Thoracic aorta (tissue), 2 donors: ENCODE data around the gene CDC23. TPM values are rescaled to one million over a fixed set of nuclear protein-coding genes. Genes with fewer than 3 reads are reported as not detected.
"Not testable (repeated sequence)": the region's sequence is repeated elsewhere in the genome, so short reads cannot be mapped to it uniquely, and the experiment has no call there.

Source experiments
- ATAC-seq: fragments of 150-250 bp; one replicate; pipeline ENCODE4 v1.8.0; 2017; ENCODE audit warnings: low read depth; ENCODE audit not compliant: insufficient number of reproducible peaks, low FRiP score
- DNase-seq: peaks from one replicate; pipeline ENCODE4 v3.0.0-alpha.2; 2020; ENCODE audit warnings: low spot score
- H3K27ac ChIP-seq, 2 donors: fragments of 200-600 bp; sonication (generic); 1 replicate in 1 of 2; 2 replicates in 1 of 2; pipeline ENCODE4 v1.5.1; 2016; ENCODE audit warnings: mild to moderate bottlenecking in 2 of 2, moderate library complexity in 2 of 2
- H3K27me3 ChIP-seq: fragments of 200-600 bp; sonication (generic); replicated peaks from 2 replicates; pipeline ENCODE4 v1.6.0; 2016; ENCODE audit warnings: mild to moderate bottlenecking; ENCODE audit not compliant: insufficient read depth
- H3K36me3 ChIP-seq: fragments of 200-600 bp; sonication (generic); one replicate; pipeline ENCODE4 v1.5.1; 2016
- H3K4me1 ChIP-seq, 2 donors: fragments of 200-600 bp; sonication (generic); 1 replicate in 1 of 2; 2 replicates in 1 of 2; pipeline versions ENCODE4 v1.5.1 to v1.6.0; 2016; ENCODE audit warnings: low read depth in 2 of 2, mild to moderate bottlenecking in 1 of 2; ENCODE audit not compliant: control insufficient read depth in 1 of 2
- H3K4me3 ChIP-seq: fragments of 200-600 bp; sonication (generic); 2 replicates; pipeline ENCODE4 v1.5.1; 2016; ENCODE audit warnings: mild to moderate bottlenecking
- H3K9me3 ChIP-seq: fragments of 200-600 bp; sonication (generic); 2 replicates; pipeline ENCODE4 v1.5.1; 2016
- CTCF ChIP-seq: fragments of 200-600 bp; sonication (generic); IDR thresholded peaks from one replicate; pipeline ENCODE4 v1.5.1; 2019; ENCODE audit warnings: antibody characterized with exemption
- total RNA-seq, 2 donors: library from RNA; depleted of rRNA; stranded (reverse); fragments of >200 nt; gene quantifications; one replicate each; pipeline versions ENCODE4 v1.1.0 to v1.2.3, GENCODE V29; 2016

The CDC23 gene
- total RNA-seq, 2 donors from 2014 or later = 13.5 to 17.7 TPM

- H3K4me1 ChIP-seq = peaks cover 12 to 13% of the 10 kb centered on the region in 2 donors
- no peak for DNase-seq
- TF ChIP-seq CTCF = no peak
- no peaks in the 10 kb centered on the region for H3K27me3 ChIP-seq
- no peak overlapping the region for H3K27ac ChIP-seq
- ATAC-seq = no peak
- H3K9me3 ChIP-seq = no peaks in the 10 kb centered on the region
- H3K4me3 ChIP-seq = no peak overlapping the region
- H3K36me3 ChIP-seq = no peaks in the 10 kb centered on the region
Observed at GRCh38 chr5:138216799-138217198, 3.7 kb upstream of the CDC23 start.

DNA sequence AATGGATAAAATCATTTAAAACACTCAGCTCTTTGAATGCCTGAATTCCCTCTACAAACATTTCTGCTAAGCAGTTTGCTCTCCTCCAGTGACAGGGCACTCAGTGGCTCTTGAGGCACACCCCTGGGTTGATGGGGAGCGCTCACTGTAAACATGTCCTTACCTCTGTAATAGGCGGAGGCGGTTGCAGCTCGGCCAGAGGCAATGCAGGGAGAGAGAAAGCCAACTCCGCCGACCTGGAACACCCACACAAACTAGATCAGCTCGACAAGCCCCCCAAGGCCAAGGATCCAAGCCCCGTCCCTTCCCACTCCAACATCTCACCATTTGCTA, 329 bp downstream of the CDC23 start:
- TF ChIP-seq CTCF = no peak
- peaks cover 4% of the 10 kb centered on the region for H3K36me3 ChIP-seq
- peak overlapping the region; percentile 52 to 79 for H3K27ac ChIP-seq
- peak overlapping the region; percentile 83 for H3K4me3 ChIP-seq
- H3K9me3 ChIP-seq = no peaks in the 10 kb centered on the region
- peaks cover 20 to 27% of the 10 kb centered on the region in 2 donors for H3K4me1 ChIP-seq
- ATAC-seq = no peak
- H3K27me3 ChIP-seq = no peaks in the 10 kb centered on the region
- no peak for DNase-seq

DNA sequence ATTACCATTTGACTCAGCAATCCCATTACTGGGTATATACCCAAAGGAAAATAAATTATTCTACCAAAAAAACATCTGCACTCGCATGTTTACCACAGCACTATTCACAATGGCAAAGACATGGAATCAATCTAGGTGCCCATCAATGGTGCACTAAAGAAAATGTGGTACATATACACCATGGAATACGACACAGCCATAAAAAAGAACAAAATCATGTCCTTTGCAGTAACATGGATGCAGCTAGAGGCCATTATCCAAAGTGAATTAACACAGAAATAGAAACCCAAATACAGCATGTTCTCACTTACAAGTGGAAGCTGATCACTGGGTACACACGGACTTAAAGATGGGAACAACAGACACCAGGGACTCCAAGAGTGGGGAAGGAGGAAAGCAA, 2.1 kb downstream of the CDC23 start:
- no peaks in the 10 kb centered on the region for H3K9me3 ChIP-seq
- DNase-seq (no peak), ATAC-seq (no peak)
- no peak overlapping the region for H3K4me3 ChIP-seq
- peaks cover 20 to 27% of the 10 kb centered on the region in 2 donors for H3K4me1 ChIP-seq
- H3K27me3 ChIP-seq = no peaks in the 10 kb centered on the region
- no peak overlapping the region for H3K27ac ChIP-seq
- no peak for TF ChIP-seq CTCF
- peaks cover 4% of the 10 kb centered on the region for H3K36me3 ChIP-seq

DNA sequence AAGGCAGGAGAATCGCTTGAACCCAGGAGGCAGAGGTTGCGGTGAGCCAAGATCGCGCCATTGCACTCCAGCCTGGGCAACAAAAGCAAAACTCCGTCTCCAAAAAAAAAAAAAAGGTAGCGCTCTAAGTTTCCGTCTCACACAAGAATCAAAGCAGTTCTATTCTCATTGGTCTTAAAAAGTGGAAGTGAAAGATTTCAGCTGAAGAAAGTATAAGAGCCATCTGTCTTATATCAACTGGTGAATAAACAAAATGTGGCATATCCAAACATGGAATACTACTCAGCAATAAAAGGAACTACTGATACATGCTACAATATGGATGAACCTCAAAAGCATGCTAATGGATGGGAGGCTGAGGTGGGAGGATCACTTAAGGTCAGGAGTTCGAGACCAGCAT, 19.3 kb downstream of the CDC23 start:
- peaks cover 55% of the 10 kb centered on the region for H3K36me3 ChIP-seq
- DNase-seq = not testable (repeated sequence)

DNA sequence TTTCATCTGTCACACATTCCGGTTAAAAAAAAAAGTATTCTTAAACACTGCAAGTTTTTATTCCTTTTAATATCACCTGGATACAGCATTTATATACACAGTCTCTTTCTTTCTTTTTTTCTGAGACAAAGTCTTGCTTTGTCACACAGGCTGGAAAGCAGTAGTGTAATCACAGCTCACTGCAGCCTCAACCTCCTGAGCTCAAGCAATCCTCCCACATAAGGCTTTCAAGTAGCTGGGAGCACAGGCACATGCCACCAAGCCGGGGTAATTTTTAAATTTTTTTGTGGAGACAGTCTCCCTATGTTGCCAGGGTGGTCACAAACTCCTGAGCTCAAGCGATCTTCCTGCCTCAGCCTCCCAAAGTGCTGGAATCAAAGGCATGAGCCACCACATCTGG, 20.3 kb downstream of the CDC23 start:
- Histone ChIP-seq H3K9me3 (no peaks in the 10 kb centered on the region), H3K27me3 (no peaks in the 10 kb centered on the region), H3K27ac (no peak overlapping the region), H3K4me3 (no peak overlapping the region), H3K4me1 (no peaks in the 10 kb centered on the region), H3K36me3 (peaks cover 56% of the 10 kb centered on the region)
- DNase-seq (no peak), ATAC-seq (no peak)
- no peak for TF ChIP-seq CTCF

More for the DNA sequence above, 19.3 kb downstream of the CDC23 start:
- H3K27ac ChIP-seq, H3K9me3 ChIP-seq, H3K4me3 ChIP-seq, ATAC-seq, H3K27me3 ChIP-seq, H3K4me1 ChIP-seq: not testable (repeated sequence)

GRCh38 chr5:138188626-138189025, 24.5 kb downstream of the CDC23 start:
- no peak for ATAC-seq
- Histone ChIP-seq H3K4me3 (no peak overlapping the region), H3K36me3 (peaks cover 56% of the 10 kb centered on the region), H3K27me3 (no peaks in the 10 kb centered on the region), H3K9me3 (no peaks in the 10 kb centered on the region), H3K4me1 (no peaks in the 10 kb centered on the region), H3K27ac (no peak overlapping the region)
- DNase-seq = no peak
- TF ChIP-seq CTCF = no peak
